ENCODE results near the gene TEX2.
A peak's percentile ranks its signal among the peaks of the same experiment; 100 is the strongest.

- TF ChIP-seq CTCF (IDR thresholded peaks at IDR 0.05) (peak; percentile 88), EZH2 (IDR thresholded peaks at IDR 0.05; ENCODE audit: borderline replicate concordance, insufficient read depth, low read depth, low read length, poor library complexity, severe bottlenecking) (no peak)
Measured at GRCh38 chr17:64133546-64134215, 129.4 kb downstream of the TEX2 start.
